Activated B cell treated with CpG ODN at 0.5 μM for 24 hours (primary cell): ENCODE measurements around the gene TREX2. TPM values are rescaled to one million over a fixed set of nuclear protein-coding genes. Genes with fewer than 3 reads are reported as not detected.
A peak's percentile ranks its signal among the peaks of the same experiment; 100 is the strongest.

Source experiments
- ATAC-seq: fragments of 200-7000 bp; cut with Tn5 transposase; one replicate; pipeline ENCODE4 v1.10.0; 2021; ENCODE audit warnings: low read depth, mild to moderate bottlenecking, moderate library complexity
- CTCF ChIA-PET: fragments of 350-600 bp; sonication (Branson Sonifier 250); formaldehyde crosslinking; loops from one replicate; lab custom pipeline; 2021; ENCODE audit warnings: antibody characterized with exemption; lab: Charles Lee
- POLR2A ChIA-PET: fragments of 350-600 bp; sonication (Branson Sonifier 250); formaldehyde crosslinking; loops from one replicate; lab custom pipeline; 2021; ENCODE audit warnings: antibody characterized with exemption; lab: Charles Lee
- DNase-seq: peaks from one replicate; pipeline ENCODE4 v3.0.0; 2022
- H3K27ac Mint-ChIP-seq: one replicate; pipeline ENCODE4 v1.8.0; 2020; ENCODE audit warnings: mixed read lengths
- H3K27me3 Mint-ChIP-seq: one replicate; pipeline ENCODE4 v1.8.0; 2021; ENCODE audit warnings: mixed read lengths
- H3K36me3 Mint-ChIP-seq: one replicate; pipeline ENCODE4 v1.8.0; 2021; ENCODE audit warnings: low read depth, mixed read lengths
- H3K4me1 Mint-ChIP-seq: one replicate; pipeline ENCODE4 v1.8.0; 2021; ENCODE audit warnings: mixed read lengths
- H3K4me3 Mint-ChIP-seq: one replicate; pipeline ENCODE4 v1.8.0; 2020; ENCODE audit warnings: mild to moderate bottlenecking, mixed read lengths
- H3K9me3 Mint-ChIP-seq: one replicate; pipeline ENCODE4 v1.8.0; 2020; ENCODE audit warnings: mixed read lengths
- intact Hi-C: fragments of 100-400 bp; cut with micrococcal nuclease; formaldehyde crosslinking; loops from one replicate; pipeline ENCODE4 v1.15.1; 2024
- total RNA-seq: library from RNA; stranded (reverse); gene quantifications from 2 replicates; pipeline ENCODE4 v1.2.3, GENCODE V29; 2022
- TF ChIP-seq, protein P1 (sequence below): fragments of 200-600 bp; IDR thresholded peaks from one replicate; pipeline ENCODE4 v1.8.0; 2022; ENCODE audit warnings: antibody characterized with exemption, mild to moderate bottlenecking

Gene TREX2
- total RNA-seq, 1 donor from 2014 or later = 3.2 TPM

DNA sequence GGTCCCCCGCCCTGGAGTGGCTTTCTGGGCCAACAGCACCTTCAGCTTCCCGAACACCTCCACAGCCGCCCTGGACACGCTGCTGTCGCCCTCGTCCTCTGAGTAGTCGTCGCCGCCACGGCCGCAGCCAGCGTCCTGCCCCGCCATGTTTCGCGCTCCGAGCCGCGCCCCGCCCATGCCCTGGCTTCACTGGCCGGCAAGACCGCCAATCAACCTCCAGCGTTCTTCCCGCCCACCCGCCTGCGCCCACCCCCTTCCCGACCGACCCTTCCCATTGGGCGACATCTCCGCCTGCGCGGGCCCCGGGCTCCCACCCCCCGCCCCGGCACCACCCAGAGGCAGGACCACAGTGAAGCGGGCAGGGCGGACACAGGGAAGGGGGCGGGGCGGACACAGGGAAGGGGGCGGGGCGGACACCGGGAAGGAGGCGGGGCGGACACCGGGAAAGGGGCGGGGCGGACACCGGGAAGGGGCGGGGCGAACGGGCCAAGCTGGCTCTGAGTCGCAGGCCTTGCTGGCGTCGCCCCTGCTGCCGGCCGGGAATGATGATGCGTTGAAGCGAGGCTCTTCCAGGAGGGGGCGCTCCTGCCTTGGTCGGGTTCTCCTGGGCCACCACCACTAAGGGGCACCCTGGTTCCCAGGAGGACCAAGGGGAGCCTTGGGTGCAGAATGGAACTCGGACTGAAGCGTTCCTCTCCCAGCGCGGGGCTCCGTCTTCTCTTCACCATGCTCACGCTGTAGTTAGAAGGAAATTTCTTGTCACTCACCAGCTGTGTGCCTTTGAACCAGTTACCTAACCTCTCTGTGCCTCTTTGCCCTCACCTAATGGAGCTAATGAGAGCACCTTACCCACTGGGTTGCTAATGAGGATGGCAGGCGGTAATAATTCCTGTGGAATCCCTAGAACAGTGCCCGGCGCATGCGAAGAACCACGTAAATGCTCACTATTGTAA is 24.8 kb upstream of the TREX2 start, which contains the start of gene HAUS7:
TSS of gene HAUS7 (minus strand) at position 166 of the 953 bp plus-strand sequence. CDS start at position 147, 19 bp downstream.
- intact Hi-C loops = loop anchor here (1.0 to 2.0 kb wide), 6 partner anchors 37 to 529 kb away; partner anchors contain the start of genes ABCD1, BCAP31, IDH3G and SSR4
- peak within 1 kb of the TSS; percentile 66 for H3K27ac Mint-ChIP-seq
- peaks cover 16% of the 10 kb centered on the region for H3K4me1 Mint-ChIP-seq
- peaks cover 7% of the 10 kb centered on the region for H3K36me3 Mint-ChIP-seq
- no peaks in the 10 kb centered on the region for H3K9me3 Mint-ChIP-seq
- peak; percentile 69 for DNase-seq
- H3K27me3 Mint-ChIP-seq = no peaks in the 10 kb centered on the region
- ChIA-PET POLR2A (interaction anchor here (0.7 to 1.3 kb wide), 3 partner anchors 35 to 438 kb away, joined by 3 to 12 read pairs (median 3); no protein-coding TSS in a partner anchor), CTCF (interaction anchor here (0.7 to 1.3 kb wide), 3 partner anchors 37 to 438 kb away, joined by 3 to 8 read pairs (median 3); no protein-coding TSS in a partner anchor)
- peak; percentile 88 for ATAC-seq
- TF ChIP-seq, protein P1, sequence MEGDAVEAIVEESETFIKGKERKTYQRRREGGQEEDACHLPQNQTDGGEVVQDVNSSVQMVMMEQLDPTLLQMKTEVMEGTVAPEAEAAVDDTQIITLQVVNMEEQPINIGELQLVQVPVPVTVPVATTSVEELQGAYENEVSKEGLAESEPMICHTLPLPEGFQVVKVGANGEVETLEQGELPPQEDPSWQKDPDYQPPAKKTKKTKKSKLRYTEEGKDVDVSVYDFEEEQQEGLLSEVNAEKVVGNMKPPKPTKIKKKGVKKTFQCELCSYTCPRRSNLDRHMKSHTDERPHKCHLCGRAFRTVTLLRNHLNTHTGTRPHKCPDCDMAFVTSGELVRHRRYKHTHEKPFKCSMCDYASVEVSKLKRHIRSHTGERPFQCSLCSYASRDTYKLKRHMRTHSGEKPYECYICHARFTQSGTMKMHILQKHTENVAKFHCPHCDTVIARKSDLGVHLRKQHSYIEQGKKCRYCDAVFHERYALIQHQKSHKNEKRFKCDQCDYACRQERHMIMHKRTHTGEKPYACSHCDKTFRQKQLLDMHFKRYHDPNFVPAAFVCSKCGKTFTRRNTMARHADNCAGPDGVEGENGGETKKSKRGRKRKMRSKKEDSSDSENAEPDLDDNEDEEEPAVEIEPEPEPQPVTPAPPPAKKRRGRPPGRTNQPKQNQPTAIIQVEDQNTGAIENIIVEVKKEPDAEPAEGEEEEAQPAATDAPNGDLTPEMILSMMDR = no peak
- H3K4me3 Mint-ChIP-seq = peak within 1 kb of the TSS; percentile 83

DNA sequence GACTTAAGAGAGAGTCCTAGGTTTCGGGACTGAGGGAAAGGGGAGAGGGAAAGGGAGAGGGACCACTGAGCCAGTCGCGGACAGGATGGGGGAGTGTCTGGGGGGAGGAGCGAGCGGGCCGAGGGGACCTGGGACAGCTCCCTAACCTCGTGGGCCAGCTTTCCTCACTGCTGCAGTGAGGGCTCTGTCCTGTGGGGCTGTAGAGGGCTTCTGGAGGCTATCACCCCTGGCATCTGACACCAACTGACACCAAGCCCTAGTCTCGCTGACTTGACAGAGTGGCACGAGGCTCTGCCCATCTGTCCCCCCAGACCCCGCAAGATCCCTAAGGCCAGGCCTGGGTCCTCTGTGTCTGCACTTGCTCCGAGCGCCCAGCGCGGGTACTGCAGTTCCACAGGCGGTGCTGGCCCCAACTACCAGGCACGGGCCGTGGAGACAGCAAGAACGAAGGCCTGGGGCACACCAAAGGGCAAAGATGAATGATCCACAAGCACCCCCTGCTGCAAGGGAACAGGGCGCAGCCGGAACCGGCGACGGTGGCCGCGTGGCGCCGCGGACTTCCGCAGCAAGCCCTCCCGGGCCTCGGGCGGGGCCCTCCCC is 24.1 kb upstream of the TREX2 start:
- Mint-ChIP-seq H3K36me3 (peaks cover 9% of the 10 kb centered on the region), H3K27ac (peak overlapping the region; percentile 66), H3K4me3 (peak overlapping the region; percentile 83), H3K9me3 (no peaks in the 10 kb centered on the region), H3K27me3 (no peaks in the 10 kb centered on the region), H3K4me1 (peaks cover 13% of the 10 kb centered on the region)
- TF ChIP-seq, protein P1 = no peak
- intact Hi-C loops = loop anchor here (1.0 to 2.0 kb wide), 6 partner anchors 37 to 529 kb away; partner anchors contain the start of genes ABCD1, BCAP31, IDH3G and SSR4
- ChIA-PET POLR2A (interaction anchor here (1.3 kb wide), 1 partner anchor 437 kb away, joined by 3 read pairs; no protein-coding TSS in a partner anchor), CTCF (interaction anchor here (0.9 kb wide), 1 partner anchor 437 kb away, joined by 3 read pairs; no protein-coding TSS in a partner anchor)
- DNase-seq (no peak), ATAC-seq (peak; percentile 26)

DNA sequence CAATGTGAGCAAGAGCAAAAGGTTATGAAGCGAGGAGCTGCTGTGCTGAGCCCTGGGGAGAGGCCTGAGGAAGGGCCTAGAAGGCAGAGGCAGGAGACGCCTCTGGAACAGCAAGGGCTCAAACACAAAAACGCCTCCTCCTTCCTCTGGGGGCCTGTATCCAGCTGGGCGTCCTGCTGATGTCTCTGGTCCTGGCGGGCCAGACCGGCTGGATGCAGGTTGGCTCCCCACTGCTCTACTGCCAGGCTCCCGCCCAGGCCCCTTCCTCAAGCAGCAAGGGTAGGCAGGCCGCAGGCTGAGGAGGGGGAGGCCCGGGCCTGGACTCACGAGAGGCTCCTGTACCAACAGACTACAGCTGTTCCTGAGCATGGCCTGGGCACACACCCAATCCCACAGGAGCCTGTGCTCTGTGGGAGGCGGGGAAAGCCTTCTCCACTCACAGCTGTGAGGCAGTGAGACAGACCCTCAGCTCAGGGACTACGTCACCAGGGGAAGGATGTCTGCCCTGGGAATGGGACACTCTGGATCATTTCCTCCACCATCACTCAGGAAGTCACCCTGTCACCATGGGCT is 22.2 kb upstream of the TREX2 start:
- Mint-ChIP-seq H3K4me1 (peaks cover 11% of the 10 kb centered on the region), H3K27me3 (no peaks in the 10 kb centered on the region), H3K4me3 (no peak overlapping the region), H3K27ac (no peak overlapping the region), H3K9me3 (no peaks in the 10 kb centered on the region), H3K36me3 (peaks cover 18% of the 10 kb centered on the region)
- intact Hi-C loops = no loop called here
- ChIA-PET CTCF (no interaction called here), POLR2A (no interaction called here)
- no peak for DNase-seq
- TF ChIP-seq, protein P1 = no peak
- no peak for ATAC-seq

DNA sequence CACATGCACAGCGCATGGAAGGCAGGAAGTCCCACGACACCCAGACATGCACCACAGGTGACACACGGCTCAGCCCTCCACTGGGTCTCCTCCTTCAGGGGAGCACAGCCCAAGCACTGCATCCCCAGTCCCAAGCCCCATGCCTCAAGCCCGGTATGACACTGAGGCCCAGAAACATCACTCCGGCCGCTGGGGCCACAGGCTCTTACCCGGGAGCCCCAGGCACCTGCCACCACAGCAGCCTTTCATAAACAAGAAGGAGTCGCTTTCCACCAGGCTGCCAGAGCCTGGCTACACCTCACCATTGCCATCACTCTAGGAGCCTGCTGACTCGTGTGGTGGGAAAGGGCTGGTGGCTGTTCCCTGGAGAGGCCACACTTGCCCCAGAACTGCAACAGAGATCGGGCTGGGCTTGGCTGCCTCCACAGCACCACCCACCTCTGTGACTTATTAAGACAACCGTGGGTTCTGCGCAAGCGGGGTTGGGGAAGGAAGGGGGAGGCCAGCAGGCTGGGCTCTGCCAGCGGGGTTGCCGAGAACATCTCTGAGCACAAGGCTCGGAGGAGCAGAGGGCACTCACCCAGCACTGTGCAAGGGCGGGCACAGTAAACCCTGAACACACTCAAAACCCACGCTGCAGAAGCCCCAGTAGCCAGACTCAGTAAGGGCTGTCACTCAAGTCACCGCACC is 20.0 kb upstream of the TREX2 start:
- intact Hi-C loops = no loop called here
- peaks cover 7% of the 10 kb centered on the region for H3K4me1 Mint-ChIP-seq

More for the DNA sequence above, 20.0 kb upstream of the TREX2 start:
- ChIA-PET POLR2A (interaction anchor here (0.7 kb wide), 1 partner anchor 52 kb away, joined by 3 read pairs; no protein-coding TSS in a partner anchor), CTCF (no interaction called here)
- H3K36me3 Mint-ChIP-seq = peaks cover 31% of the 10 kb centered on the region
- no peak for ATAC-seq
- TF ChIP-seq, protein P1 = no peak
- DNase-seq = no peak
- H3K9me3 Mint-ChIP-seq = no peaks in the 10 kb centered on the region
- no peaks in the 10 kb centered on the region for H3K27me3 Mint-ChIP-seq
- H3K4me3 Mint-ChIP-seq = no peak overlapping the region
- H3K27ac Mint-ChIP-seq = no peak overlapping the region
